Hindlimb muscle (tissue), 1 donor: ENCODE data around the gene GAB2. TPM values are rescaled to one million over a fixed set of nuclear protein-coding genes. Genes with fewer than 3 reads are reported as not detected.
"Not testable (repeated sequence)": the region's sequence is repeated elsewhere in the genome, so short reads cannot be mapped to it uniquely, and the experiment has no call there.

Experiments
- DNase-seq: peaks from one replicate; pipeline ENCODE4 v3.0.0-alpha.2; 2013
- polyA plus RNA-seq: library from polyadenylated mRNA; unstranded; fragments of 120-200 nt; gene quantifications from one replicate; pipeline ENCODE4 v1.2.1, GENCODE V29; 2013; ENCODE audit not compliant: insufficient read length

Gene GAB2, protein sequence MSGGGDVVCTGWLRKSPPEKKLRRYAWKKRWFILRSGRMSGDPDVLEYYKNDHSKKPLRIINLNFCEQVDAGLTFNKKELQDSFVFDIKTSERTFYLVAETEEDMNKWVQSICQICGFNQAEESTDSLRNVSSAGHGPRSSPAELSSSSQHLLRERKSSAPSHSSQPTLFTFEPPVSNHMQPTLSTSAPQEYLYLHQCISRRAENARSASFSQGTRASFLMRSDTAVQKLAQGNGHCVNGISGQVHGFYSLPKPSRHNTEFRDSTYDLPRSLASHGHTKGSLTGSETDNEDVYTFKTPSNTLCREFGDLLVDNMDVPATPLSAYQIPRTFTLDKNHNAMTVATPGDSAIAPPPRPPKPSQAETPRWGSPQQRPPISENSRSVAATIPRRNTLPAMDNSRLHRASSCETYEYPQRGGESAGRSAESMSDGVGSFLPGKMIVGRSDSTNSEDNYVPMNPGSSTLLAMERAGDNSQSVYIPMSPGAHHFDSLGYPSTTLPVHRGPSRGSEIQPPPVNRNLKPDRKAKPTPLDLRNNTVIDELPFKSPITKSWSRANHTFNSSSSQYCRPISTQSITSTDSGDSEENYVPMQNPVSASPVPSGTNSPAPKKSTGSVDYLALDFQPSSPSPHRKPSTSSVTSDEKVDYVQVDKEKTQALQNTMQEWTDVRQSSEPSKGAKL
- 15.1 TPM for polyA plus RNA-seq

DNA sequence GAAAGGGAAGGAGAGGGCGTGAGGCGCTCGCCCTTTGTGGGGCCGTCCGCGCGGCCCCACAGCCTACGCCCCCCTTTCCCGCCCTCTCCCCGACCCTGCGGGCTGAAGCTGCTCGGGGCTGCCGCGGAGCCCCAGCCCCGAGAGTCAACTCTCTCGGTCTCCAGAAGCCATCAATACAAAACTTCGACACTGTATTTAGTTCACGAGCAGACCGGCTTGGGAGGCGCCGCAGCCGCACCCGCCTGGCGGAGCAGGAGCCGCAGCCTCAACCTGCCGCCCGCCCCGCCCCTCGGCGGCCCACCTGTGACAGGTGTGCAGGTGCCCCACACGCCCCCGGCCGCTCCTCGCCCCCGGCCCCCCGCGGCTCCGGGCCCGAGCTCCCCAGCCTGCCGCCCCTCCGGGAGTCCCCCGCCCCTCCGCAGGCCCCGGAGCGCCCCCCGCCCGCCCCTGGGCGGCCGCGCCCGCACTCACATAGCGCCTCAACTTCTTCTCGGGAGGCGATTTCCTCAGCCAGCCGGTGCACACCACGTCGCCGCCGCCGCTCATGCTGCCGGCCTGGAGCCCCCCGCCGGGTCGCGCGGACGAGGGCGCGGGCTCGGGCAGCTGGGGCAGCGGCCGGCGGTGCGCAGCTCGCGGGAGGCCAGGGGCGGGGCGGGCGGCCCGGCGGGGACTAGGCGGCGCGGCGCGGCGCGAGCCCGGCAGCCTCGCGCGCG, at the start of gene GAB2:
GAB2 (minus strand) TSS at position 646 of the 713 bp plus-strand sequence; CDS start at position 546, 100 bp downstream.
- DNase-seq = no peak

DNA sequence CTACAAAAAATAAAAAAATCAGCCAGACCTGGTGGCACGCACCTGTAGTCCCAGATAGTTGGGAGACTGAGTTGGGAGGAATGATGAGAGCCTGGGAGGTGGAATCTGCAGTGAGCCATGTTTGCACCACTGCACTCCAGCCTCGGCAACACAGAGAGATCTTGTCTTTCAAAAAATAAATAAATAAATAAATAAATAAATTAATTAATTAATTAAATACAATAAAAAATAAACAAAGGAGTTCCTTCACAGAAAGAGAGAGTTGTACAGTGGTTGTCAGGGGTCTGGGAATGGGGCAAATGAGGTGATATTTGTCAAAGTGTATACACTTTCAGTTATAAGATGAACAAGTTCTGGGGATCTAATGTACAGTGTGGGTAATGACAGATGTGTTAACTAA, 49.8 kb upstream of the GAB2 start:
- no peak for DNase-seq

DNA sequence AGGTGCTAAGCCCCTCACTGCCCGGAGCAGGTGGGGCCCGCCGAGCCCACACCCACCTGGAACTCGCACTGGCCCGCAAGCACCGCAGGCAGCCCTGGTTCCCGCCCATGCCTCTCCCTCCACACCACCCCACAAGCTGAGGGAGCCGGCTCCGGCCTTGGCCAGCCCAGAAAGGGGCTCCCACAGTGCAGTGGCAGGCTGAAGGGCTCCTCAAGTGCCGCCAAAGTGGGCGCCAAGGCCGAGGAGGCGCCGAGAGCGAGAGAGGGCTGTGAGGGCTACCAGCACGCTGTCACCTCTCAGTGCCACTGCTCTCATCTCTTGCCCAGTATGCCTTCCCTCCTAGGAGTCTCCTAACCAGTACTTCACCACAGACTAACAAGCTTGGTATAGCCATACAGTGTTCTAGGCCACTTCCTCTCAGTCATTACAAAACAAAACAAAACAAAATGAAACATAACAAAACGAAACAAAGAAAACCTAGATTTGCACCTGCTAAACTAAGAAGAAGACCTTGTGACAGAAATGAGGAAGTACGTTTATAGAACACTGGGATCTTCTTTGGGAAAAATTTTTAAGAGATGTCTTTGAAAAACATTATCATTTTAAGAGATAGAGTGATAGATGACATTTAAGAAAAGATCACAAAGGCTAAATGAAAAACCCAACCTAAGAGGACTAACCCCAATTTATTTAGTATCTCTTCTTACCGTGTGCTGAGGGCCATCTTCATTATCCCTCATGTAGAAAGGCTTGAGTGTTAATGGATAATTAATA, 47.7 kb upstream of the GAB2 start:
- no peak for DNase-seq

DNA sequence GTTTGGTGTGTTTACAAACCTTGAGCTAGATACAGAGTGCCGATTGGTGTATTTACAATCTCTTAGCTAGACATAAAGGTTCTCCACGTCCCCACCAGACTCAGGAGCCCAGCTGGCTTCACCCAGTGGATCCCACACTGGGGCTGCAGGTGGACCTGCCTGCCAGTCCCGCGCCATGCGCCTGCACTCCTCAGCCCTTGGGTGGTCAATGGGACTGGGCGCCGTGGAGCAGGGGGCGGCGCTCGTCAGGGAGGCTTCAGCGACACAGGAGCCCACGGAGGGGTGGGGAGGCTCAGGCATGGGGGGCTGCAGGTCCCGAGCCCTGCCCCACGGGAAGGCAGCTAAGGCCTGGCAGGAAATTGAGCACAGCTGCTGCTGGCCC, 47.2 kb upstream of the GAB2 start:
- not testable (repeated sequence) for DNase-seq

DNA sequence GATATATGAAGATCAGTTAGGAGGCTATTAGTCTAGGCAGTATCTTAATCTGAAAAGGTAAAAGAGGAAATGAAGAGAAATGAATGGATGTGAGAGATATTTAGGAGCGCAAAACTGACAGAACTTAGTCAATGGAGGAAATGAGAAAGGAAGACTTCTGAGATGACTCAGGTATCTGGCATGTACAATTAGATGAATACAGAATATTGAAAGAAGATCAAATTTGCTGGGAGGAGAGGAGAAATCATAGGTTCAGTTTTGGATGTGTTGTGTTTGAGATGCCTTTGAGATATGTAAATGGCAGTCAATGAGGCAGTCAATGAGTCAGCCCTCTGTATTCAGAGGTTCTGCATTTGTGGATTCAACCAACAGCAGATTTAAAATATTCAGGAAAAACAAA, 42.9 kb upstream of the GAB2 start:
- no peak for DNase-seq

DNA sequence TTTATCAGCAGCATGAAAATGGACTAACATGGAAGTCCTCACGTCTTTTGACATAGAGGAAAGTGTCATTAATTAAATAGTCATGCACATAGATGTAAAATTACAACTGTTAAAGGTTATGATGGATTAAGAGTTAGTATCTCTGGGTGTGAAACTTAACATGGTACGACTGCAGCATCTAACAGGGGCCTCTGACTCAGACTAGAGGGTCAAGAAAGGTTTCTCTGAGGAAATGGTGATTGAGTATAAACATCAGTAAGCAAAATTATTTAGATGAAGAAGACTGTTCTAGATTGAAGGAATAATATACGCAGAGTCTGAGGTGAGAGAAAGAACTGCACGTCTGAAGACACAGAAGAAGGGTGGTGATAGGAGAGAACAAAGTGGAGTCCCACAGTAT, 42.1 kb upstream of the GAB2 start:
- no peak for DNase-seq

DNA sequence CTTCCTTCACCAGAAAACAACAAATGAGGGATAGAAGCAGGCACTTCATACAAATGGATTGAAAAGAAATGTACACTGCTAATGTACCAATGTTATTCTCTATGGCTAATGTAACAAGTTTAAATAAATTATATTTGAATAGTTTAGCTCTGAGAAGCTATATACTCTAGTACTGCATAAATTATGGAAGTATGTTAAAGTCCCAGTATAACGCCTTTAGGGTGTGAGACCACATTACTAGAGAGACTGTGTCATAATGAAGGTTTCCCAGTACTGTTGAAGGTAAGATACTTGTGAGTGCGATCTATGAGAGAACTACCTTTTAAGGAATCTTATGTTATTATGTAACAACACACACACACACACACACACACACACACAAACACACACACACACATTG, 39.8 kb upstream of the GAB2 start:
- DNase-seq = no peak

DNA sequence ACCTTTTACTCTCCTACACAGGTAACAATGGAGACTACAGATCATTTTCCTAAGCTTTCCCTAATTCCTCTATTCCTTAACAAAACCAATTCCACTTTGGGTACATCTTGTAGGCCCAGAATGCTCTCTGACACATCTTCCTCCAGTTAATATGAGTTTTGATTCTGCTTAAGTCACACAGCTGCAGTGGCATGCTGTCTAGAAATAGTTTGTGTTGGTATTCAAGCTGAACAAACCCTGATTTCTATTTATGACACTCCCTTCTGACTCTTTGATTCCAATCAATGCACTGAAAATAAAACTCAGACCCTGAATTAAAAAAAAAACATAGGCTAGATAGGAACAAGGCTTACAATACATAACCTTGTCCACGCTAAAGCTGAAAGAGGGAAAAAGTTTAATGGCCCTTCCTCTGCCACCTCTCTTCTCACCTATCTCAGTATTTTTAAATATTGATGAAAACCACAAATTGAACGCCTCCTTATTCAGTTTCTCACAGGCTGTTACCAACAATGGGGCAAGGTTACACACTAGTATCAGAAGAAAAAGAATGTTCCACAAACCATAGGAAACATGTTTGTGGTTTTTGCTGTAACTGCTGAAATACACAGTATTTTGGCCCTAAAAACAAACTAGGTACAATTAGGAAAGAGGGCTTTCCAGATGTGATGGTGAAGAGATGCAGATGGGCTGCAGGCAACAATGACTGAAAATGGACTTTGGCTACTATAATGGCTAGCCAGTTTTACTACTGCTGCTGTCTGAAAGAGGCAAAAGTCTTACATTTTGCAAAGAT, 35.7 kb upstream of the GAB2 start:
- DNase-seq = no peak

DNA sequence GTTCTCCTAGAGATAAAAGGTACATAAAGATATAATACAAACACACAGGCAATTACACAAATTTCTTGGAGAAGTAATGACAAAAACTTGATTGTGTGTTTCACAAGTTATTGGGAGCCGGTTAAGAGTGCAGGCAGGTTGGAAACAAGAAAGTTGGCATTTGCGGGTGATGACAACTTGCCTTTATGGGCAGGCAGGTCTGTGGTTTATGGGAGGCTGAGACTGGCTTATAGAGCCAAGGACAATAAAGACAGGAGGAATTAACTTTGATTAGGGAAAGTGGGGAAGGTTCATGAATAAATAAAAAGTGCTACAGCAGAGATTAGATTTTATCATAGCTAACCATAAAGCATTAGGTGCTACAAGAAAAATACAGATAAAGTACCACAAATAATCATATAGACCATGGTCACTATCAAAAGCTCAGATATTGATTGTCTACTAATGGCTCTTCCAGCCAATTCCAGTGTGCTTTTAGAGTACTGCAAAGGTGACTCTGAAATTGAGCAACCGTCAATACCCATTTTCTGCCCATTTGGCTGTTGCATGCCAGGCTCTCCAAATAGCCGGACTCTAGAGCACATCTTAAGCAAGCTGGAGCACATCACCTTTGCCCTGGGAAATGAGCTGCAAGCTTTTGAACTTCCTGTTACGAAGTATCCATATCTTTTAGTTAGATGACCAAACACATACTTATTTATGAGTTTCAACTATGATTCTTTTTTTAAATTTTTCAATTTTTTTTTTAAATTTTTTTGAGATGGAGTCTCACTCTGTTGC, 33.9 kb upstream of the GAB2 start:
- DNase-seq = no peak

DNA sequence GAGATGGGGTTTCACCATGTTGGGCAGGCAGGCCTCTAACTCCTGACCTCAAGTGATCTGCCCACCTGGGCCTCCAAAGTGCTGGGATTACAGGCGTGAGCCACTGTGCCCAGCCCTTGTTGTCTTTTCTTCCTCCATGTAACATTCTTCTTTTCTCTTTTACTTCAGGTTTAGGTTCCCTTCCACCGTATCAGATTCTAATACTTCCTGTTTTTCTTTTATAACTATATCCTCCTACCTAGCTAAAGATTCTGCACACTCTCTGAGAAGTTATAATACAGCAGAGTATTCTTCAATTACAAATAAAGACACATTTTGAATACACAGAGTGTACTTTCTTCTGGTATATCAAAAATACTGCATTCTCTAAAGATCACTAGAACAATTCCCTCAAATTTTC, 33.2 kb upstream of the GAB2 start:
- DNase-seq = no peak

DNA sequence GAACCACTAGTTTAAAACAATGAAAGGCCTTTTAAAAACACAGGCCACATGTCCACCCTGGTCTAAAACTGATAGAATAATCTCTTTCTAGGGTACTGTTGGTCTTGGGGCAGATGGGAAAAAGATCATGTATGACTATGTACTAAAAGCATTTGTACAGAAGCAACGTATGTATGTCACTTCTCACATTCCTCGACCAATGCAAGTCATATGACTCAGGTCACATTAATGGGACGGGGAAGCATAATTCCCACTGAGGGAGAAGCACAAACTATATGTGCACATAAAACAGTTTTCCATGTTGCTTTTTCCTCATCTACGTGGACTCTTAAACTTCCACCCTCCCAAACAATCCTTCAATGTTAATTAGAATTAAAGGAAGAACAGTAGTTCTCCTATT, 32.2 kb upstream of the GAB2 start:
- DNase-seq = no peak

DNA sequence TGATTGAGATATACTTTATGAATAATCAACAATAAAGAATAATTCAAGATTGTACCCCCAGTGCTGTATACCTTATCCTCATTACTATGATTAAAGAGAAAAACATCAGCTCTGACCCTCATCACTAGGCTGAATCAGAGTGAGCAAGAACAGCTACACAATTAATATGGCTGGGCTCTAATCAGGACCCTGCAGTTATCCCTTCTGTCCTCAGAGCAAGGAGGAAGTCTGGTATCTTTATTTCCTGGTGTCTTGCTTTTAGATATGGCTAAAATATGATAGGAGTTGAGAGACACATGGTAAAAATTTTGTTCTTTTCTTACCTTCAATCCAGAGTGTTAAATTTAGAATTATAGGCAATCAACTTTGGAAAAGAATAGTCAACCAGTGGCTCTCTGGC, 28.6 kb upstream of the GAB2 start:
- DNase-seq = no peak

DNA sequence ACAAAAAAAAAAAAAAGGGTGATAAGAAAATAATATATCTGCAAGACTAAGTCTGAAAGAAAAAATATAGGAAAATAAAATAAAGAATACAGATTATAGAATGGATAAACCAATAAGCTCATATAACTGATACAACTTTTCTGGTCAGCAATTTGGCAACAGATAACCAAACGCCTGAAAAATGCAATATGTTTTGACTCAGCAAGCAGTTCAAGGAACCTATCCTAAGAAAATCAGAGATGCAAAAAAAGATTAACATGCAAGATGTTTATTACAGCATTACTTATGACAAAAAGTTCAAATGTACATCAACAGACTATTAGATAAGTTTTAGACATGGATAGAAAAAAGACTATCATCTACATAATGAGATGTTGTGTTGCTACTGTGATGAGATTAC, 27.1 kb upstream of the GAB2 start:
- DNase-seq = no peak

DNA sequence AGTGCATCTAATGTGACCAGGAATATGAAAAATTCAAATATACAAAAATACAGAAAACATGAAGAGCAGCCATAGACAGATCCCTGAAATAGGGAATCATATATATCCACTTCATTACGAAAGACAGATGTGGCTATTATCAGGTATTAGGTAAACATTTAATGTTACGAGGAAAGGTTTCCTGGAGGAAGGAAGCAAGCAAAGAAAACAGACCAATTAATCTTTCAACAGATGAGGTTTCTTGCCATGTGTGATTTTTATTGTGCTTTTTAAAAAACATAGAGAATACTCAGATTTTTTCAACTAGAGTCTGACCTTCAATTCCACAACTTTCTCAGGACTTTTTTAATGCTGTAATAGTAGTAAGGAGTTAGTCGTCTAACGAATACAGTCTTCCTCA, 24.3 kb upstream of the GAB2 start:
- no peak for DNase-seq

DNA sequence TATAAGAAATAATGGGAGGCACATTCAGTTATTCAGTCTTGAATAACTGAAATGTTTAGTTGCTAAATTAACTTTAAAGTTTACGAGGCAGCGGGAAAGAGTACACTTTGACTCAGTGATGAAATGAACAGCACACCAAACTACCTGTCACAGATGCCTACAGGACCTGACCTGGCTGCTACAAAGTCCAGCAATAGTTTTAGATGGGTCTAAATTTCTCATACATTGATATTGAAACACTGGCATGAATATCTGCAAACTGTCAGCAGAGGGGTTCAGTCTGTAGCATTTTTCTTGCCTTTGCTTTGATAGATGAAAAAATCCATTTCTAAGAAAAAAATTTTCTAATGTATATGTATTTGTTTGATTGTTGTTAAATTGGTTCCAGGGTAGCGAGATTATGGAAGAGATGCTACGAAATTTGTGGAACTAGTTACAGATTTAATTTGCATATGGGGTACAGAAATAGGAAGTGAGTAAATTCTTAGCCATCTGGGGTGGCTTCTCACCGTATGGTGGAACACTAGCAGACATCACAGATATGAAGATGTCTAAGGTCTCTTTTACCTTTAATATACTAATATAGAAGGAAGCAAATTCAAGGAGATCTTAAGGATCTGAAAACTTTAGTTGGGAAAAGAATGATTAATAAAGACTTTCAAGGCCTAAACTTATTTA, 20.8 kb upstream of the GAB2 start:
- DNase-seq = no peak

DNA sequence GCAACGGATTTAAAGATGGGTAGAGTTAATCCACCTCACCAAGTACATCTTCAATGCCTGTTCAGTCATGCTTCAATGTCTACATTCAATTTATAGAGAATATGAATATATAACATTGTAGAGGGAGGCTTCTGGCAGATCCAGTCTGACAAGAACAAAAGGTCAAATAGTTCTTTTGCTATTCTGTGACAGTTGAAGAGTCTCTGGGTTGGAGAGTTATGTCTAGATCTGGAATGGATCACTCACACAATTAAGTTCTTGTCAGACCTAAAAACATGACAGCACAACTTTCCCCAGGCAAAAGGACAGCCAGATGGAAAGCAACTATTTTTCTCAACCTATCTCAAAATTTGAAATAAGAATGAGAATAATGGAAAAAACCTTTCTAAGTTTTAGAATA, 15.3 kb upstream of the GAB2 start:
- DNase-seq = no peak

DNA sequence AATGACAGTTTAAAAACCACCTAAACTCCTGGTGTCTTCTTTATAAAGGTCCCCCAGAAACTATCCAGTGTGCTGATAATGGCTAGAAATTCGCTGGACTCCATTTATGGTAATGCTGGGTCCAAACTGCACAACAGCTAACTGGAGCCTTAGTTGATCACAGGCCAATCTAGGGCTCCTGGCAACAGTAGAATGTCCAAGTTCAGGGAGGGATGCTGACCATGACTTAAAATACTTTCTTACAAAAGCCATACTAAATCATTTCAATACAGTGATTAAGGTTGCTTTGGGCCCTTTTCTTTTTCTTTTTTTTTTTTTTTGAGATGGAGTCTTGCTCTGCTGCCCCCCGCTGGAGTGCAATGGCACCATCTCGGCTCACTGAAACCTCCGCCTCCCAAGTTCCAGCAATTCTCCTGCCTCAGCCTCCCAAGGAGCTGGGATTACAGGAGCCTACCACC, 14.5 kb upstream of the GAB2 start:
- DNase-seq = no peak

DNA sequence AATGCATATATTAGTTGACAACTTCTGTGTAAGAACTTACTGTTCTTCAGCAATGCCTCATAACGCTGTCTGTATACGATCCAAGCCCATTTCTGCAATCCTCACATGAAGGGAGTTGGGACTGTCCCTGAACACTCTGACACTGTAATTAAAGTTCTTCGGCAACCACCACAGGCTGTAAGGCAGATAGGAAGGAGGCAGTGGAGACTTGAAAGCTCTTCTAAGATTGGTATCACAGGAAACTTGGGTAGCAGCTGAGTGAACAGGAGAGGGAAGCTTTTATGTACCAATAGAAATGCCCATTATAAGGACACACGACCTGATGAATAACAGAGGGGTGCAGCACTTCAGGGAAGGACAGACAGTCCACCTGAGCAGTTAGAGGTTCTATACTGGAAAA, 12.0 kb upstream of the GAB2 start:
- no peak for DNase-seq

DNA sequence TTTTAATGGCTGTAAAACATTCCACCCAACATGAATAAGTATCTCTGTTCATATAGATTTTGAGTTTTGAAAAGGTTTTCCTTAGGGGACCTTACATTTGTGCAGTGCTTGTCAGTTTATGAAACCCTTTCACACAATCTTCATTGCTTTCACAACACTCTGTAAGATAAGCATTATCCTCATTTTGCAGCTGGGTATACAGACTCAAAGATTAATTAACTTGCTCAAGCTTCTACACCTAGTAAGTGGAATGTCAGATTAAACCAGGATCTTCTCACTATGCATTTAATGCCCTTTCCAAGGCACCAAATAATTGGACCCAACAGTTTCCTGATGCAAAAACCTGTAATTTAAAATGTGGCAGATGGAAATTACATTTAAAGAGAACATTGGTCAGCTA, 11.6 kb upstream of the GAB2 start:
- no peak for DNase-seq

DNA sequence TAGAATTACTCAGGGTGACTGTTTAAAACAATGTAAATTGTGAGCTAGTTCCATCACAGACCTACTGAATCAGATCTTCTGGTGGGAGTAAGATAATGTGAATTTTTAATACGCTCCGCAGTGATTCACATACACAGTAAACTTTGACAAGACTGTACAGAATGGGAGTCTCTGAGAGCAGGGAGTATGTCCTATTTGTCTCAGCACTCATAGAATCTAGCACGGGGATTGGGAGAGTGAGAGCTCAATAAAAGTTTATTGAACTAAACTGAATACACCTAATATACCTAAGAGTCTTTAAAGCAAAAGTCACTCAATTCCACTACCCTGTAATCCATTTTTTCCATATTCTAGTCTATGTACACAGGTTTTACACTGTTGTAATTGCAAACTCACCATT, 11.2 kb upstream of the GAB2 start:
- no peak for DNase-seq

DNA sequence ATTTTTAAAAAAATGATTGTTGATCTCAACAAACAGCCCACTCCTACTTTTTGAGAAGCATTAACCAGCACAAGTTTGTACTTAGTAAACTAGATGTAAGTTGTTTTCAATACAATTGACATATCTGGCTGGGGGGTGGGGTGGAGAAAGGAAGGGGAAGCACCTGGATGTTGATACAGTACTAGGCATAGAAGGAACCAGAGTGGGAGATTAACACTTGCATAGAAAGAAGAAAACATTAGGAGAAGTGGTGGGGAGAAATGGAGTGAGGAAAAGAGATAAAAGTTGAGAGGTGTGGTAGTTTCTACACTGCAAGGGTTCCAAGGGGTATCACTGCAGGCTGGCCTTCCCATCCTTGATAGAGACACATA, 10.6 kb upstream of the GAB2 start:
- no peak for DNase-seq
